ENCODE data around the gene VRK3.

- TF ChIP-seq POLR2A (IDR thresholded peaks at IDR 0.05; ENCODE audit: low read length): no peak
- TF ChIP-seq CTCF (IDR thresholded peaks at IDR 0.05): no peak
- TF ChIP-seq BHLHE40 (IDR thresholded peaks at IDR 0.05; ENCODE audit: low read depth, low read length): no peak
- no peak for TF ChIP-seq ELK1 (IDR thresholded peaks at IDR 0.05; ENCODE audit: low read depth, low read length)
- TF ChIP-seq RAD21 (conservative IDR thresholded peaks at IDR 0.05 in 1 of 2, IDR thresholded peaks at IDR 0.05 in 1 of 2): no peak
- no peak for TF ChIP-seq MYC (IDR thresholded peaks at IDR 0.05; ENCODE audit: borderline replicate concordance, low read length)
- TF ChIP-seq NFE2L2 (conservative IDR thresholded peaks at IDR 0.05; ENCODE audit: low read length): no peak
- TF ChIP-seq MAZ (IDR thresholded peaks at IDR 0.05; ENCODE audit: borderline replicate concordance, low read depth, low read length): no peak
These were observed 52.3 kb downstream of the VRK3 start for GRCh38 chr19:49972841-49973240.
